ENCODE data around the gene TESPA1. TPM values are rescaled to one million over a fixed set of nuclear protein-coding genes. Genes with fewer than 3 reads are reported as not detected.

TESPA1 gene
- total RNA-seq, 1 experiment from 2014 or later, result not detected

- Histone ChIP-seq H3F3A (ENCODE audit: insufficient read depth, low read depth) (no peaks in the 10 kb centered on the region), H2AFZ (no peak overlapping the region), H3K36me3 (ENCODE audit: low read depth) (no peaks in the 10 kb centered on the region), H4K20me1 (ENCODE audit: insufficient read depth) (no peaks in the 10 kb centered on the region), H3K9me2 (ENCODE audit: insufficient read depth) (no peaks in the 10 kb centered on the region), H3K4me3 (no peak overlapping the region), H3K27me3 (ENCODE audit: insufficient read depth, low read depth) (peaks cover 84% of the 10 kb centered on the region), H3K27ac (no peak overlapping the region), H3K79me2 (ENCODE audit: low read depth) (no peaks in the 10 kb centered on the region), H3K4me1 (replicated peaks; ENCODE audit: insufficient read depth) (no peaks in the 10 kb centered on the region), H3K4me2 (no peak overlapping the region), H3K9me3 (ENCODE audit: insufficient read depth, low read depth) (no peaks in the 10 kb centered on the region)
- CTCF ChIA-PET, result interaction anchor here (0.7 kb wide), 1 partner anchor 603 kb away, joined by 6 read pairs; no protein-coding TSS in a partner anchor
- POLR2A ChIA-PET (ENCODE audit: unreplicated experiment), result no interaction called here
- DNase-seq, result no peak
- intact Hi-C loops (cut with micrococcal nuclease; ENCODE audit: unreplicated experiment), result no loop called here
- no TSS peak for BruUV-seq (replicated peaks)
- TF ChIP-seq CTCF (conservative IDR thresholded peaks at IDR 0.05), result no peak
- no peak for TF ChIP-seq EZH2 (IDR thresholded peaks at IDR 0.05; ENCODE audit: low read depth)
Measured at GRCh38 chr12:54977857-54978256, 6.7 kb downstream of the TESPA1 start.

- Histone ChIP-seq H3K79me2 (ENCODE audit: low read depth) (no peaks in the 10 kb centered on the region), H4K20me1 (ENCODE audit: insufficient read depth) (no peaks in the 10 kb centered on the region), H3K27ac (no peak overlapping the region), H3K4me1 (replicated peaks; ENCODE audit: insufficient read depth) (no peaks in the 10 kb centered on the region), H3K9me2 (ENCODE audit: insufficient read depth) (no peaks in the 10 kb centered on the region), H3K36me3 (ENCODE audit: low read depth) (no peaks in the 10 kb centered on the region), H3K4me3 (no peak overlapping the region), H2AFZ (no peak overlapping the region), H3K27me3 (ENCODE audit: insufficient read depth, low read depth) (peaks cover 85% of the 10 kb centered on the region), H3K4me2 (no peak overlapping the region), H3K9me3 (ENCODE audit: insufficient read depth, low read depth) (no peaks in the 10 kb centered on the region), H3F3A (ENCODE audit: insufficient read depth, low read depth) (no peaks in the 10 kb centered on the region)
- ChIA-PET POLR2A (ENCODE audit: unreplicated experiment) (no interaction called here), CTCF (interaction anchor here (0.7 kb wide), 1 partner anchor 602 kb away, joined by 6 read pairs; no protein-coding TSS in a partner anchor)
- TF ChIP-seq CTCF (conservative IDR thresholded peaks at IDR 0.05), result no peak
- no peak for DNase-seq
- intact Hi-C loops (cut with micrococcal nuclease; ENCODE audit: unreplicated experiment), result no loop called here
- no TSS peak for BruUV-seq (replicated peaks)
Measured at GRCh38 chr12:54977155-54977554, 7.4 kb downstream of the TESPA1 start.

GRCh38 chr12:54975875-54976274 is 8.7 kb downstream of the TESPA1 start:
- H3K4me1 ChIP-seq (replicated peaks; ENCODE audit: insufficient read depth), result no peaks in the 10 kb centered on the region
- H3K9me2 ChIP-seq (ENCODE audit: insufficient read depth), result no peaks in the 10 kb centered on the region
- no peak overlapping the region for H3K4me3 ChIP-seq
- H4K20me1 ChIP-seq (ENCODE audit: insufficient read depth), result no peaks in the 10 kb centered on the region
- TF ChIP-seq EZH2 (IDR thresholded peaks at IDR 0.05; ENCODE audit: low read depth), result no peak
- no peak for TF ChIP-seq CTCF (conservative IDR thresholded peaks at IDR 0.05)
- intact Hi-C loops (cut with micrococcal nuclease; ENCODE audit: unreplicated experiment), result no loop called here
- no peaks in the 10 kb centered on the region for H3K9me3 ChIP-seq (ENCODE audit: insufficient read depth, low read depth)
- no peaks in the 10 kb centered on the region for H3F3A ChIP-seq (ENCODE audit: insufficient read depth, low read depth)
- H3K36me3 ChIP-seq (ENCODE audit: low read depth), result no peaks in the 10 kb centered on the region
- no peak for DNase-seq
- POLR2A ChIA-PET (ENCODE audit: unreplicated experiment), result no interaction called here
- no peak overlapping the region for H3K27ac ChIP-seq
- no peak overlapping the region for H3K4me2 ChIP-seq
- no TSS peak for BruUV-seq (replicated peaks)
- no peak overlapping the region for H2AFZ ChIP-seq
- H3K79me2 ChIP-seq (ENCODE audit: low read depth), result no peaks in the 10 kb centered on the region
- CTCF ChIA-PET, result no interaction called here
- H3K27me3 ChIP-seq (ENCODE audit: insufficient read depth, low read depth), result peaks cover 86% of the 10 kb centered on the region
